Measurements from ENCODE around the gene LMTK3.

Gene LMTK3

GRCh38 chr19:48506138-48506733 is 5.4 kb downstream of the LMTK3 start:
- DNase-seq, result peak; percentile 49
- no peak overlapping the region for H3K27ac Mint-ChIP-seq

GRCh38 chr19:48502350-48503018 is 9.2 kb downstream of the LMTK3 start:
- Mint-ChIP-seq H3K27me3 (peaks cover 5% of the 10 kb centered on the region), H3K9me3 (no peaks in the 10 kb centered on the region), H3K4me3 (no peak overlapping the region), H3K4me1 (ENCODE audit: low read depth) (peaks cover 11% of the 10 kb centered on the region), H3K27ac (no peak overlapping the region), H3K36me3 (ENCODE audit: low read depth) (no peaks in the 10 kb centered on the region)
- no peak for DNase-seq

More at GRCh38 chr19:48506138-48506733, 5.4 kb downstream of the LMTK3 start:
- H3K4me1 Mint-ChIP-seq (ENCODE audit: low read depth), result peaks cover 19% of the 10 kb centered on the region
- H3K4me3 Mint-ChIP-seq, result no peak overlapping the region
- peaks cover 6% of the 10 kb centered on the region for H3K36me3 Mint-ChIP-seq (ENCODE audit: low read depth)
- H3K9me3 Mint-ChIP-seq, result no peaks in the 10 kb centered on the region
- no peaks in the 10 kb centered on the region for H3K27me3 Mint-ChIP-seq

GRCh38 chr19:48501494-48502349 is 9.9 kb downstream of the LMTK3 start:
- H3K4me1 Mint-ChIP-seq (ENCODE audit: low read depth), result peaks cover 14% of the 10 kb centered on the region
- H3K27ac Mint-ChIP-seq, result no peak overlapping the region
- peak; percentile 78 for DNase-seq
- H3K36me3 Mint-ChIP-seq (ENCODE audit: low read depth), result no peaks in the 10 kb centered on the region
- peak overlapping the region; percentile 33 for H3K4me3 Mint-ChIP-seq
- H3K9me3 Mint-ChIP-seq, result no peaks in the 10 kb centered on the region
- H3K27me3 Mint-ChIP-seq, result peaks cover 11% of the 10 kb centered on the region

- H3K4me3 Mint-ChIP-seq, result peak overlapping the region; percentile 33
- H3K9me3 Mint-ChIP-seq, result no peaks in the 10 kb centered on the region
- H3K27me3 Mint-ChIP-seq, result peaks cover 14% of the 10 kb centered on the region
- no peaks in the 10 kb centered on the region for H3K36me3 Mint-ChIP-seq (ENCODE audit: low read depth)
- DNase-seq, result no peak
- H3K27ac Mint-ChIP-seq, result no peak overlapping the region
- H3K4me1 Mint-ChIP-seq (ENCODE audit: low read depth), result peaks cover 14% of the 10 kb centered on the region
These were observed 10.7 kb downstream of the LMTK3 start for GRCh38 chr19:48500830-48501493.

GRCh38 chr19:48499316-48500090 is 12.1 kb downstream of the LMTK3 start:
- Mint-ChIP-seq H3K4me1 (ENCODE audit: low read depth) (peaks cover 14% of the 10 kb centered on the region), H3K4me3 (no peak overlapping the region), H3K9me3 (no peaks in the 10 kb centered on the region), H3K27ac (no peak overlapping the region), H3K27me3 (peaks cover 29% of the 10 kb centered on the region), H3K36me3 (ENCODE audit: low read depth) (no peaks in the 10 kb centered on the region)
- no peak for DNase-seq

- Mint-ChIP-seq H3K36me3 (ENCODE audit: low read depth) (no peaks in the 10 kb centered on the region), H3K4me1 (ENCODE audit: low read depth) (peaks cover 15% of the 10 kb centered on the region), H3K4me3 (no peak overlapping the region), H3K27ac (no peak overlapping the region), H3K27me3 (peaks cover 34% of the 10 kb centered on the region), H3K9me3 (no peaks in the 10 kb centered on the region)
- no peak for DNase-seq
These were observed 12.9 kb downstream of the LMTK3 start for GRCh38 chr19:48498595-48499311.

- no peaks in the 10 kb centered on the region for H3K9me3 Mint-ChIP-seq
- no peak overlapping the region for H3K27ac Mint-ChIP-seq
- H3K27me3 Mint-ChIP-seq, result peaks cover 35% of the 10 kb centered on the region
- no peaks in the 10 kb centered on the region for H3K36me3 Mint-ChIP-seq (ENCODE audit: low read depth)
- H3K4me1 Mint-ChIP-seq (ENCODE audit: low read depth), result peaks cover 16% of the 10 kb centered on the region
- no peak overlapping the region for H3K4me3 Mint-ChIP-seq
- no peak for DNase-seq
These were observed 13.7 kb downstream of the LMTK3 start for GRCh38 chr19:48497728-48498594.

- H3K4me1 Mint-ChIP-seq (ENCODE audit: low read depth), result peaks cover 22% of the 10 kb centered on the region
- H3K27me3 Mint-ChIP-seq, result peaks cover 43% of the 10 kb centered on the region
- no peak overlapping the region for H3K27ac Mint-ChIP-seq
- DNase-seq, result no peak
- no peaks in the 10 kb centered on the region for H3K9me3 Mint-ChIP-seq
- H3K36me3 Mint-ChIP-seq (ENCODE audit: low read depth), result no peaks in the 10 kb centered on the region
- no peak overlapping the region for H3K4me3 Mint-ChIP-seq
These were observed 14.5 kb downstream of the LMTK3 start for GRCh38 chr19:48496959-48497727.

- Mint-ChIP-seq H3K4me3 (no peak overlapping the region), H3K36me3 (ENCODE audit: low read depth) (no peaks in the 10 kb centered on the region), H3K27ac (no peak overlapping the region), H3K9me3 (no peaks in the 10 kb centered on the region), H3K4me1 (ENCODE audit: low read depth) (peaks cover 29% of the 10 kb centered on the region), H3K27me3 (peaks cover 56% of the 10 kb centered on the region)
- DNase-seq, result no peak
These were observed 16.2 kb downstream of the LMTK3 start for GRCh38 chr19:48495396-48495795.

GRCh38 chr19:48493718-48494401 is 17.8 kb downstream of the LMTK3 start:
- DNase-seq, result no peak
- Mint-ChIP-seq H3K36me3 (ENCODE audit: low read depth) (no peaks in the 10 kb centered on the region), H3K27ac (peak overlapping the region; percentile 22), H3K4me1 (ENCODE audit: low read depth) (peaks cover 36% of the 10 kb centered on the region), H3K9me3 (no peaks in the 10 kb centered on the region), H3K27me3 (peaks cover 62% of the 10 kb centered on the region), H3K4me3 (peak overlapping the region; percentile 62)

- H3K27ac Mint-ChIP-seq, result peak overlapping the region; percentile 74
- H3K9me3 Mint-ChIP-seq, result no peaks in the 10 kb centered on the region
- H3K27me3 Mint-ChIP-seq, result peaks cover 60% of the 10 kb centered on the region
- DNase-seq, result peak; percentile 87
- peaks cover 34% of the 10 kb centered on the region for H3K4me1 Mint-ChIP-seq (ENCODE audit: low read depth)
- H3K4me3 Mint-ChIP-seq, result peak overlapping the region; percentile 62
- no peaks in the 10 kb centered on the region for H3K36me3 Mint-ChIP-seq (ENCODE audit: low read depth)
These were observed 18.5 kb downstream of the LMTK3 start for GRCh38 chr19:48492925-48493717.
